K562 (cell line): ENCODE measurements around the gene DXO. TPM values are rescaled to one million over a fixed set of nuclear protein-coding genes. Genes with fewer than 3 reads are reported as not detected.

ENCODE experiments used
- ATAC-seq: fragments of 200-7000 bp; cut with Tn5 transposase; 3 replicates; pipeline ENCODE4 v1.9.1; 2020; ENCODE audit warnings: moderate library complexity
- Bru-seq: library from RNA; stranded (reverse); fragments of 400-500 nt; gene quantifications from one replicate; lab custom pipeline; 2021; lab: Mats Ljungman, UMichigan
- BruChase-seq, 2 experiments: library from RNA; stranded (reverse); fragments of 400-500 nt; gene quantifications; one replicate each; lab custom pipeline; 2021; lab: Mats Ljungman, UMichigan
- BruUV-seq: library from RNA; stranded (reverse); fragments of 400-500 nt; replicated peaks from 2 replicates; lab custom pipeline; 2021; lab: Mats Ljungman, UMichigan
- CTCF ChIA-PET: fragments of 300-600 bp; formaldehyde crosslinking; extraction: SDS; loops from one replicate; lab custom pipeline; 2021; ENCODE audit warnings: low intra/inter-chr PET ratio; lab: Yijun Ruan, JAX
- POLR2A ChIA-PET: fragments of 300-600, 350-650 bp; sonication (Branson Sonifier 250); formaldehyde crosslinking; extraction: SDS; loops from one replicate; lab custom pipeline; 2021; ENCODE audit warnings: antibody characterized with exemption, inconsistent platforms; lab: Yijun Ruan, JAX
- DNase-seq, 4 experiments: peaks; one replicate each; pipeline versions ENCODE4 v3.0.0 to v3.0.0-alpha.2; 2011 to 2018; ENCODE audit warnings: low spot score in 3 of 4, mixed read lengths in 3 of 4; ENCODE audit errors: extremely low read depth in 1 of 4
- FAIRE-seq: peaks from 2 replicates; lab custom pipeline; 2011; peaks lifted over from hg19 to GRCh38; lab: Jason Lieb, UNC
- H2AFZ ChIP-seq: 2 replicates; pipeline ENCODE4 v1.6.0; 2011; ENCODE audit warnings: low read depth, low read length, control low read depth, inconsistent platforms
- H3K27ac ChIP-seq: fragments of 200-600 bp; 3 replicates; pipeline ENCODE4 v1.8.0; 2011; ENCODE audit warnings: low read depth, mild to moderate bottlenecking, control low read depth, inconsistent platforms, low read length, moderate library complexity, mixed read lengths; ENCODE audit errors: extremely low read depth
- H3K27me3 ChIP-seq, 2 experiments: fragments of 300-600 bp in 1 of 2; 2 replicates in 1 of 2; 3 replicates in 1 of 2; pipeline versions ENCODE4 v1.6.0 to v1.8.0; 2011; ENCODE audit warnings: inconsistent platforms in 2 of 2, low read length in 2 of 2, mild to moderate bottlenecking in 1 of 2, mixed read lengths in 1 of 2, moderate library complexity in 1 of 2; ENCODE audit not compliant: control insufficient read depth in 2 of 2, insufficient read depth in 2 of 2
- H3K36me3 ChIP-seq: fragments of 300-600 bp; 3 replicates; pipeline ENCODE4 v1.8.0; 2011; ENCODE audit warnings: mild to moderate bottlenecking, low read length, inconsistent platforms; ENCODE audit not compliant: control insufficient read depth, insufficient read depth
- H3K4me1 ChIP-seq, 2 experiments: fragments of 200-600 bp in 1 of 2; replicated peaks in 1 of 2; 2 replicates in 1 of 2; 3 replicates in 1 of 2; pipeline versions ENCODE4 v1.5.1 to v1.8.0; 2011; ENCODE audit warnings: inconsistent platforms in 2 of 2, low read length in 2 of 2, mild to moderate bottlenecking in 1 of 2, mixed read lengths in 1 of 2, moderate library complexity in 1 of 2; ENCODE audit not compliant: control insufficient read depth in 2 of 2, insufficient read depth in 2 of 2
- H3K4me2 ChIP-seq: 2 replicates; pipeline ENCODE4 v1.6.1; 2011; ENCODE audit warnings: low read length, control low read depth, inconsistent platforms, mixed read lengths; ENCODE audit not compliant: insufficient read depth
- H3K4me3 ChIP-seq: fragments of 200-600 bp; sonication (generic), shearing (Covaris generic); 2 replicates; pipeline ENCODE4 v1.5.1; 2016; ENCODE audit warnings: control low read depth, inconsistent platforms
- H3K79me2 ChIP-seq: fragments of 200-600 bp; 3 replicates; pipeline ENCODE4 v1.8.0; 2011; ENCODE audit warnings: low read length, inconsistent platforms; ENCODE audit not compliant: control insufficient read depth, insufficient read depth
- H3K9ac ChIP-seq, 2 experiments: 2 replicates each; pipeline versions ENCODE4 v1.6.0 to v1.6.1; 2011; ENCODE audit warnings: low read depth in 2 of 2, low read length in 2 of 2, control low read depth in 1 of 2, inconsistent platforms in 1 of 2, mild to moderate bottlenecking in 1 of 2, mixed read lengths in 1 of 2; ENCODE audit not compliant: insufficient read depth in 1 of 2
- H3K9me1 ChIP-seq: one replicate; pipeline ENCODE4 v1.6.0; 2011; ENCODE audit warnings: inconsistent platforms, mild to moderate bottlenecking, low read length, moderate library complexity; ENCODE audit not compliant: control insufficient read depth, insufficient read depth
- H3K9me3 ChIP-seq: replicated peaks from 2 replicates; pipeline ENCODE4 v1.5.1; 2011; ENCODE audit warnings: low read depth, low read length, inconsistent platforms; ENCODE audit not compliant: control insufficient read depth, insufficient read depth
- H4K20me1 ChIP-seq: replicated peaks from 2 replicates; pipeline ENCODE4 v1.6.1; 2011; ENCODE audit warnings: low read length, inconsistent platforms, mixed read lengths; ENCODE audit not compliant: control insufficient read depth, insufficient read depth
- FOXA3 ChIP-seq, 2 experiments: fragments of 450-650 bp in 1 of 2; sonication (generic) in 1 of 2; formaldehyde crosslinking; IDR thresholded peaks in 1 of 2; conservative IDR thresholded peaks in 1 of 2; 2 replicates each; pipeline versions ENCODE4 v1.4.0 to v1.8.0; 2020 to 2022; ENCODE audit warnings: mild to moderate bottlenecking in 2 of 2, missing genetic modification reagents in 1 of 2
- HNRNPK ChIP-seq: fragments of 200-400 bp; formaldehyde crosslinking; IDR thresholded peaks from one replicate; pipeline ENCODE4 v1.6.1; 2018; ENCODE audit warnings: mild to moderate bottlenecking, low read depth, low read length; ENCODE audit not compliant: poor library complexity, severe bottlenecking
- JUN ChIP-seq, 2 experiments: sonication (generic) in 1 of 2; formaldehyde crosslinking in 1 of 2; IDR thresholded peaks; 2 replicates each; pipeline versions ENCODE4 v1.6.1 to v1.8.0; 2012 to 2022; ENCODE audit warnings: borderline replicate concordance in 2 of 2, mild to moderate bottlenecking in 2 of 2, improper control_type of control experiment in 1 of 2, low read depth in 1 of 2, low read length in 1 of 2, missing genetic modification reagents in 1 of 2
- JUNB ChIP-seq: fragments of 450-650 bp; formaldehyde crosslinking; conservative IDR thresholded peaks from 2 replicates; pipeline ENCODE4 v1.4.0; 2020; ENCODE audit warnings: mild to moderate bottlenecking
- MED1 ChIP-seq: sonication (generic); formaldehyde crosslinking; IDR thresholded peaks from 2 replicates; pipeline ENCODE4 v1.8.1; 2023; ENCODE audit warnings: missing genetic modification reagents, borderline replicate concordance
- SAFB ChIP-seq: fragments of 200-400 bp; formaldehyde crosslinking; IDR thresholded peaks from 2 replicates; pipeline ENCODE4 v1.6.1; 2017; ENCODE audit warnings: low read depth, low read length, borderline replicate concordance
- SNRNP70 ChIP-seq: fragments of 200-400 bp; formaldehyde crosslinking; optimal IDR thresholded peaks from 2 replicates; pipeline ENCODE3; 2017; ENCODE audit warnings: low read depth, low read length
- ZC3H4 ChIP-seq: sonication (generic); formaldehyde crosslinking; IDR thresholded peaks from 2 replicates; pipeline ENCODE4 v1.9.0; 2021; ENCODE audit warnings: missing genetic modification reagents, borderline replicate concordance
- ZNF696 ChIP-seq: fragments of 250-450 bp; sonication (Bioruptor Pico); conservative IDR thresholded peaks from 2 replicates; pipeline ENCODE4 v1.4.0; 2020; ENCODE audit warnings: mild to moderate bottlenecking, moderate library complexity
- ZNF780A ChIP-seq: fragments of 250-450 bp; sonication (Bioruptor Pico); IDR thresholded peaks from 2 replicates; pipeline ENCODE4 v1.5.0; 2021; ENCODE audit warnings: mild to moderate bottlenecking
- WGBS: fragments of 100-300 bp; shearing (Covaris generic); methylation state at CpG from one replicate; pipeline ENCODE4 v1.1.6; 2016; ENCODE audit warnings: low coverage, mixed read lengths; ENCODE audit not compliant: insufficient coverage; ENCODE audit errors: missing lambda C conversion rate; 5-methylcytosine and 5-hydroxymethylcytosine counted together
- in situ Hi-C: fragments of 300-500 bp; cut with MboI; formaldehyde crosslinking; loops from 4 replicates; pipeline ENCODE4 v1.15.0; 2018; ENCODE audit warnings: inconsistent platforms, mixed read lengths
- intact Hi-C: fragments of 100-400 bp; cut with micrococcal nuclease; formaldehyde crosslinking; loops from 2 replicates; pipeline ENCODE4 v1.14.2; 2022
- long read RNA-seq, 3 experiments: library from polyadenylated mRNA in 2 of 3; library from RNA in 1 of 3; unstranded in 2 of 3; stranded (forward) in 1 of 3; transcript quantifications; one replicate each; pipeline ENCODE4 v2.0.0, GENCODE V29; 2019 to 2022
- polyA minus RNA-seq, 3 experiments: library from RNA; depleted of rRNA, polyadenylated mRNA; stranded (reverse); fragments of >200 nt; gene quantifications; 2 replicates each; pipeline ENCODE4 v1.2.3, GENCODE V29; 2011
- polyA plus RNA-seq, 8 experiments: library from polyadenylated mRNA; depleted of rRNA in 4 of 8; stranded (reverse) in 5 of 8; unstranded in 3 of 8; fragments of >200 nt; fragmentation: Nextera tagmentation in 2 of 8; fragmentation: Illumina TruSeq in 1 of 8; extraction: Ambion mirVana in 2 of 8; extraction: Trizol in 1 of 8; gene quantifications; 2 replicates each; pipeline versions ENCODE4 v1.2.1 to v1.2.3, GENCODE V29; 2011 to 2014; ENCODE audit warnings: inconsistent platforms in 1 of 8, missing spikeins in 1 of 8
- total RNA-seq, 7 experiments: library from RNA; depleted of rRNA in 6 of 7; stranded (reverse); fragments of >200 nt in 6 of 7; fragmentation: Illumina TruSeq in 2 of 7; extraction: Trizol in 2 of 7; gene quantifications; 2 replicates each; pipeline versions ENCODE4 v1.2.1 to v1.2.3, GENCODE V29; 2011 to 2021; ENCODE audit warnings: low replicate concordance in 1 of 7

Gene DXO
- total RNA-seq (2011; cell fraction: chromatin; rRNA removed; ENCODE audit: low replicate concordance), result 48.5 and 121 TPM in 2 replicates
- total RNA-seq (2011; cell fraction: nucleolus; rRNA removed), result 102 and 121 TPM in 2 replicates
- 59.5 and 73.2 TPM in 2 replicates for total RNA-seq (2011; cell fraction: nucleoplasm; rRNA removed)
- total RNA-seq (2014; rRNA removed) (29.0 and 31.1 TPM in 2 replicates), total RNA-seq (2014; rRNA removed; fragmentation: Illumina TruSeq; extraction: Trizol) (9.3 and 13.1 TPM in 2 replicates), total RNA-seq (2015; rRNA removed; fragmentation: Illumina TruSeq; extraction: Trizol) (18.6 and 19.4 TPM in 2 replicates), total RNA-seq (2021) (27.6 and 28.5 TPM in 2 replicates), polyA plus RNA-seq (2011; rRNA removed) (11.9 and 25.1 TPM in 2 replicates), polyA plus RNA-seq (2014; fragmentation: Illumina TruSeq; extraction: Trizol) (30.4 and 31.8 TPM in 2 replicates), polyA plus RNA-seq (2014; fragmentation: Nextera tagmentation; extraction: Ambion mirVana) (1 to 10 TPM; 6.4 to 7.3 TPM), polyA plus RNA-seq (2014; rRNA removed) (31.9 and 35.1 TPM in 2 replicates), polyA minus RNA-seq (2011; rRNA and poly(A)+ RNA removed) (11.3 and 11.5 TPM in 2 replicates), Bru-seq, nascent RNA (percentile 81 among the genes with signal in this experiment), BruChase-seq, experiment 1, labeled RNA remaining after a 2-hour chase (percentile 75 among the genes with signal in this experiment), BruChase-seq, experiment 2, labeled RNA remaining after a 6-hour chase (percentile 82 among the genes with signal in this experiment)
- 31.8 and 33.4 TPM in 2 replicates for polyA plus RNA-seq (2011; cell fraction: cytosol; rRNA removed)
- 168 and 185 TPM in 2 replicates for polyA plus RNA-seq (2011; cell fraction: nucleus; rRNA removed)
- polyA plus RNA-seq (2012), result 27.9 and 39.5 TPM in 2 replicates
- 9.3 and 12.2 TPM in 2 replicates for polyA minus RNA-seq (2011; cell fraction: cytosol; rRNA and poly(A)+ RNA removed)
- 38.9 and 52.6 TPM in 2 replicates for polyA minus RNA-seq (2011; cell fraction: nucleus; rRNA and poly(A)+ RNA removed)
- long read RNA-seq, experiment 1, transcript DXO-203 (6 exons, 1,533 nt), result minor isoform, 7 of 49 reads
- long read RNA-seq, experiment 1, transcript DXO-201 (7 exons, 1,628 nt), result major isoform, 24 of 49 reads
- long read RNA-seq, experiment 1, partial matches to known transcripts, result 5 of 49 reads
- long read RNA-seq, experiment 1, other reads (novel, unspliced or antisense), result 11 of 49 reads
- long read RNA-seq, experiment 2, transcript DXO-201 (7 exons, 1,628 nt), result major isoform, 15 of 34 reads
- long read RNA-seq, experiment 2, transcript DXO-203 (6 exons, 1,533 nt), result minor isoform, 6 of 34 reads
- long read RNA-seq, experiment 2, partial matches to known transcripts, result 3 of 34 reads
- long read RNA-seq, experiment 2, other reads (novel, unspliced or antisense), result 7 of 34 reads
- long read RNA-seq, experiment 3, transcript DXO-203 (6 exons, 1,533 nt), result minor isoform, 5 of 22 reads
- long read RNA-seq, experiment 3, transcript DXO-201 (7 exons, 1,628 nt), result major isoform, 13 of 22 reads
- long read RNA-seq, experiment 3, partial matches to known transcripts, result 2 of 22 reads
- long read RNA-seq, experiment 3, other reads (novel, unspliced or antisense), result 2 of 22 reads

- BruUV-seq, result no TSS peak
- Histone ChIP-seq H2AFZ (peak within 1 kb of the TSS; percentile 93), H3K79me2 (peaks cover 48% of the 10 kb centered on the region), H3K27me3 (no peaks in the 10 kb centered on the region), H3K9me1 (no peaks in the 10 kb centered on the region), H4K20me1 (no peaks in the 10 kb centered on the region), H3K4me1 (peaks cover 56 to 65% of the 10 kb centered on the region in 2 experiments; a peak in 4 of 5 replicates), H3K9me3 (no peaks in the 10 kb centered on the region), H3K9ac (peak within 1 kb of the TSS; percentile 90 to 96), H3K4me2 (peak within 1 kb of the TSS; percentile 99), H3K4me3 (peak within 1 kb of the TSS; percentile 56), H3K36me3 (peaks cover 48% of the 10 kb centered on the region), H3K27ac (peak within 1 kb of the TSS; percentile 84)
- intact Hi-C loops (loop anchor here (1.0 to 10.0 kb wide), 2 partner anchors 13 to 237 kb away; partner anchors contain the start of genes CLIC1 and SKIC2), in situ Hi-C loops (loop anchor here (5.0 kb wide), 1 partner anchor 45 kb away; no protein-coding TSS in a partner anchor)
- ChIA-PET CTCF (no interaction called here), POLR2A (interaction anchor here (0.6 to 5.8 kb wide), 15 partner anchors 9 to 423 kb away, joined by 3 to 74 read pairs (median 4); partner anchors contain the start of genes C6orf47, CFB, FKBPL and NELFE)
- ATAC-seq, result peak; percentile 84
- whole genome bisulfite sequencing, result under 1% methylated on average over 62 of the region's 62 CpGs
- DNase-seq, result peak; percentile 98 to 99 (median 98)
- FAIRE-seq, result peak; percentile 92
- TF ChIP-seq ZNF696 (CRISPR knock-in tag) (no peak), FOXA3 (CRISPR knock-in tag; conservative IDR thresholded peaks at IDR 0.05 in 1 of 2, IDR thresholded peaks at IDR 0.05 in 1 of 2) (no peak), SAFB (peak; percentile 74; the same call in 1 of the 2 replicates), JUN (IDR thresholded peaks at IDR 0.05; ENCODE audit: borderline replicate concordance, low read depth, low read length) (no peak; the same call in 1 of the 2 replicates), JUN (CRISPR knock-in tag; IDR thresholded peaks at IDR 0.05; ENCODE audit: borderline replicate concordance) (peak; percentile 57; the same call in 1 of the 2 replicates), SNRNP70 (no peak), HNRNPK (no peak), MED1 (peak; percentile 17; the same call in 1 of the 2 replicates), ZNF780A (CRISPR knock-in tag) (no peak), ZC3H4 (CRISPR knock-in tag) (no peak), JUNB (CRISPR knock-in tag) (peak; percentile 99)
Observed at GRCh38 chr6:31971993-31972708, at the start of gene DXO. TSS of gene DXO (minus strand) at chr6:31972138. CDS start at chr6:31971675, 463 bp downstream.
